Measurements from ENCODE around the gene SRGAP3.

GRCh38 chr3:9229879-9230278 lies 19.6 kb downstream of the SRGAP3 start:
- no peak for TF ChIP-seq POLR2A (IDR thresholded peaks at IDR 0.05)
- TF ChIP-seq CTCF (IDR thresholded peaks at IDR 0.05), result no peak
